Effector memory CD4-positive, alpha-beta T cell (primary cell): ENCODE results near the gene NISCH.
A peak's percentile ranks its signal among the peaks of the same experiment; 100 is the strongest.

Experiments
- DNase-seq, 3 donors: peaks; one replicate each; pipeline ENCODE4 v3.0.0-alpha.2; 2020
- H3K27ac ChIP-seq: 2 replicates; pipeline ENCODE4 v1.7.0; 2013; ENCODE audit warnings: mild to moderate bottlenecking, low read length, moderate library complexity; ENCODE audit not compliant: insufficient read depth, poor library complexity, severe bottlenecking
- H3K27me3 ChIP-seq: replicated peaks from 2 replicates; pipeline ENCODE4 v1.7.0; 2013; ENCODE audit warnings: mild to moderate bottlenecking, low read length; ENCODE audit not compliant: insufficient read depth, control insufficient read depth, poor library complexity, severe bottlenecking
- H3K36me3 ChIP-seq: 2 replicates; pipeline ENCODE4 v1.7.0; 2013; ENCODE audit warnings: mild to moderate bottlenecking, low read length, moderate library complexity; ENCODE audit not compliant: control insufficient read depth, insufficient read depth
- H3K4me1 ChIP-seq: 2 replicates; pipeline ENCODE4 v1.7.0; 2013; ENCODE audit warnings: low read length, mild to moderate bottlenecking; ENCODE audit not compliant: control insufficient read depth, insufficient read depth, poor library complexity, severe bottlenecking
- H3K4me3 ChIP-seq: 2 replicates; pipeline ENCODE4 v1.7.0; 2013; ENCODE audit warnings: low read length, low read depth, mild to moderate bottlenecking; ENCODE audit not compliant: insufficient read depth, poor library complexity, severe bottlenecking
- H3K9me3 ChIP-seq: 2 replicates; pipeline ENCODE4 v1.7.0; 2013; ENCODE audit warnings: mild to moderate bottlenecking, low read length, moderate library complexity; ENCODE audit not compliant: control insufficient read depth

Gene NISCH

DNA sequence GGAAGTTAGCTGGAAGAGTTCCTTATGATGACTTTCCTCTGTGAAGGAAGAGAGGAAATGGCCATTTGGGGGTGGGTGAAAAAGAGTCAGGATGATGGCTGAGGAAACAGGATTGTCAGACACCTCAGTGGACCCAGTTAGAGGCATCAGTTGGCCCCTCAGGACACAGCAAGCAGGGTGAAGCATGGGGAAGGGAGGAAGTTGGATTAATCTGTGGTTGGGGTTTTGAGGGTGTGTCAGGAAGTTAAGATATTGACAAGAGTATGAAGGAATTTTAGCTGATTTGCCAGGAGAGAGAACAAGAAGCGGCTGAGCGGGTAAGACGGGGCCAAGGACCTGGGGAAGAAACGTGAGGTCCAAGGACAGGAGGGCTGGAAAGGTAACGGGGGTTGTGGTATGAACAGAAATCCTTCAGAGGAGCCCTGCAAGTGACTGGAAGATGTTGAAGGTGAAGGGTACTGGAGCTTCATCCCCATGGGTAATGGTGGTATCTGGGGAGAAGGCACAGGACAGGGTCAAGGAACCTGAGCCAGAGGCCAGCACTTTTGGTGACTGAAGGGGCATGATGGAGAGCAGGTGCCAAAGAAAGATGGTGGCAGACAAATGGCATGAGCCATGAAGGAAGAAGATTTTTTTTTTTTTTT is 83.7 kb downstream of the NISCH start:
- peak overlapping the region; percentile 14 for H3K27ac ChIP-seq
- H3K4me1 ChIP-seq, result peaks cover 22% of the 10 kb centered on the region
- H3K4me3 ChIP-seq, result no peak overlapping the region
- no peak for DNase-seq
- H3K27me3 ChIP-seq, result no peaks in the 10 kb centered on the region
- peaks cover 6% of the 10 kb centered on the region for H3K36me3 ChIP-seq
- H3K9me3 ChIP-seq, result no peaks in the 10 kb centered on the region

DNA sequence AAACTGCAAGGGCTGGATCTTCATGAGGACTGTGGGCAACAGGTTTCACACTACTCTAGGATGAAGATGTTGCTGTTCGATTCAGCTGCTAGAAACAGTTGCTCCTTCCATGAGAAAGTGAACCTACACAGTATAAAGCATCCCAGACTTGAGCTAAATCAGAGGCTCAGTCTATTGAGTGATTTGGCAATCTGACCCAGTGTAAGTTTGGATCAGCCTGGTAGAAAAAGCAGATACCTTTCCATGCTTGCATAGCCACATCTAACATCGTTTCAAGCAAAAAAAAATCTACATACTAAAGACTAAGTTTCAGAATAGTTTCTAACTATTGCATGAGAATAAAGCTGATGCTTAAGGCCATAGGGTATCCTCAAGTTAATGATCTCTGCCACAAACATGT is 85.6 kb downstream of the NISCH start:
- H3K27me3 ChIP-seq, result no peaks in the 10 kb centered on the region
- no peak for DNase-seq
- peaks cover 9% of the 10 kb centered on the region for H3K36me3 ChIP-seq
- no peak overlapping the region for H3K27ac ChIP-seq
- H3K9me3 ChIP-seq, result no peaks in the 10 kb centered on the region
- H3K4me1 ChIP-seq, result peaks cover 19% of the 10 kb centered on the region
- H3K4me3 ChIP-seq, result no peak overlapping the region
